Esophagus muscularis mucosa (tissue), 4 donors: ENCODE results near the gene SFXN3.

ENCODE experiments used
- EP300 ChIP-seq: sonication (generic); formaldehyde crosslinking; IDR thresholded peaks from one replicate; pipeline ENCODE4 v1.6.1; 2017; ENCODE audit warnings: antibody characterized with exemption
- POLR2A ChIP-seq: fragments of 450-650 bp; IDR thresholded peaks from one replicate; pipeline ENCODE4 v1.6.1; 2017; ENCODE audit warnings: antibody characterized with exemption, moderate library complexity, mild to moderate bottlenecking, low read depth
- POLR2AphosphoS5 ChIP-seq, 2 donors: sonication (generic); formaldehyde crosslinking; IDR thresholded peaks; one replicate each; pipeline ENCODE4 v1.6.1; 2017; ENCODE audit warnings: antibody characterized with exemption in 2 of 2
- TF ChIP-seq, protein P1 (sequence below), 3 experiments: fragments of 200-600 bp in 2 of 3; fragments of 450-650 bp in 1 of 3; sonication (generic) in 2 of 3; IDR thresholded peaks; one replicate each; pipeline ENCODE4 v1.5.1; 2017 to 2019; ENCODE audit warnings: antibody characterized with exemption in 3 of 3, mild to moderate bottlenecking in 2 of 3, moderate library complexity in 1 of 3

DNA sequence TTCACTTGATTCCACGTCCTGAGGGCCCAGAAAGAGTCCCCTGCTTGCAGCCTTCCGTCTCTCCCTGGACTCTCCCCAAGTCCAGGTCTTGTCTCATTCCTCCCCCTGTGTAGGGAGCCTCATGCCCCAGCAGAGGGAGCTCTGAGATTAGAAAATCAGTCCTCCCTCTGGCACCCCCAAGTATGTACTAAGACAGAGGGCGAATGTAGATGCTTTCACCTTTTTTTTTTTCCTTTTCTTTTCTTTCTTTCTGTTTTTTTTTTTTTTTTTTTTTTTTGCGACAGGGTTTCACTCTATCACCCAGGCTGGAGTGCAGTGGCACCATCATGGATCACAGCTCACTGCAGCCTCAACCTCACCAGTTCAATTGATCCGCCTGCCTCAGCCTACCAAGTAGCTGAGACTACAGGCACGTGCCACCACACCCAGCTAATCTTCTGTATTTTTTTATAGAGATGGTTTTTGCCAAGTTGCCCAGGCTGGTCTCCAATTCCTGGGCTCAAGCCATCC is 10.3 kb downstream of the SFXN3 start:
- TF ChIP-seq POLR2A (no peak), POLR2AphosphoS5 (IDR thresholded peaks at IDR 0.05) (peak in 1 of 2 donors; percentile 65), EP300 (no peak)
- TF ChIP-seq, protein P1, sequence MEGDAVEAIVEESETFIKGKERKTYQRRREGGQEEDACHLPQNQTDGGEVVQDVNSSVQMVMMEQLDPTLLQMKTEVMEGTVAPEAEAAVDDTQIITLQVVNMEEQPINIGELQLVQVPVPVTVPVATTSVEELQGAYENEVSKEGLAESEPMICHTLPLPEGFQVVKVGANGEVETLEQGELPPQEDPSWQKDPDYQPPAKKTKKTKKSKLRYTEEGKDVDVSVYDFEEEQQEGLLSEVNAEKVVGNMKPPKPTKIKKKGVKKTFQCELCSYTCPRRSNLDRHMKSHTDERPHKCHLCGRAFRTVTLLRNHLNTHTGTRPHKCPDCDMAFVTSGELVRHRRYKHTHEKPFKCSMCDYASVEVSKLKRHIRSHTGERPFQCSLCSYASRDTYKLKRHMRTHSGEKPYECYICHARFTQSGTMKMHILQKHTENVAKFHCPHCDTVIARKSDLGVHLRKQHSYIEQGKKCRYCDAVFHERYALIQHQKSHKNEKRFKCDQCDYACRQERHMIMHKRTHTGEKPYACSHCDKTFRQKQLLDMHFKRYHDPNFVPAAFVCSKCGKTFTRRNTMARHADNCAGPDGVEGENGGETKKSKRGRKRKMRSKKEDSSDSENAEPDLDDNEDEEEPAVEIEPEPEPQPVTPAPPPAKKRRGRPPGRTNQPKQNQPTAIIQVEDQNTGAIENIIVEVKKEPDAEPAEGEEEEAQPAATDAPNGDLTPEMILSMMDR (IDR thresholded peaks at IDR 0.05), result peak; percentile 84 to 90 (median 85)
